GM23248 (cell line): ENCODE measurements around the gene TIAL1.

Source experiments
- EZH2 ChIP-seq: fragments of 200-600 bp; sonication (generic); IDR thresholded peaks from 2 replicates; pipeline ENCODE4 v1.6.1; 2018; ENCODE audit warnings: antibody characterized with exemption, mild to moderate bottlenecking; ENCODE audit not compliant: insufficient read depth, poor library complexity, severe bottlenecking
- EZH2phosphoT487 ChIP-seq: fragments of 200-600 bp; sonication (generic); IDR thresholded peaks from 2 replicates; pipeline ENCODE4 v1.6.1; 2018; ENCODE audit warnings: antibody characterized with exemption, moderate library complexity, mild to moderate bottlenecking, low read depth; ENCODE audit not compliant: insufficient read depth

DNA sequence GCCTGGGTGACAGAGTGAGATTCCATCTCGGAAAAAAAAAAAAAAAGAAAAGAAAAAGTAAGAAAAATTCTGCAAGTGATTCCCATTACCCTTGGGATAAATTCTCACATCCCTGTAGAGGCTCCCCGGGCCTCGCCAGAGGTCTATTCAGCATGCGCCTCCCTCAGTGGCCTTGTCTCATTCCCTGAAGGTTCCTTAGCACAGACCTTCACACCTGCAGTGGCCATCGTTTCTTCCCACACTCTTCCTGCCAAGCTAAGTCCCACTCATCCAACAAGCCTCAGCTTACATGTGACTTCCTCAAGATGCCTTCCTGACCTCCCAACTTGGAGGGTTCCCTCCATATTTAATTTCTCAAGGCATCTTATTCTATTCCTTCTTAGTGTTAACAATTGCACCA, 33.5 kb upstream of the TIAL1 start:
- TF ChIP-seq EZH2 (no peak), EZH2phosphoT487 (no peak)
